DMS53 (cell line): ENCODE results near the gene COLEC11.

ENCODE experiments used
- DNase-seq: peaks from one replicate; lab custom pipeline; 2025; lab: John Stamatoyannopoulos, UW

The COLEC11 gene

GRCh38 chr2:3585261-3586109 lies 9.4 kb upstream of the COLEC11 start:
- no peak for DNase-seq

- DNase-seq, result no peak
Measured at GRCh38 chr2:3586220-3586619, 8.7 kb upstream of the COLEC11 start.

- DNase-seq, result no peak
Measured at GRCh38 chr2:3587021-3587420, 7.9 kb upstream of the COLEC11 start.

GRCh38 chr2:3587432-3587831 lies 7.5 kb upstream of the COLEC11 start:
- DNase-seq, result no peak

- no peak for DNase-seq
Measured at GRCh38 chr2:3588084-3588483, 6.8 kb upstream of the COLEC11 start.

- no peak for DNase-seq
Measured at GRCh38 chr2:3589086-3589485, 5.8 kb upstream of the COLEC11 start.

GRCh38 chr2:3595404-3595803 lies 492 bp downstream of the COLEC11 start:
- DNase-seq, result no peak

- DNase-seq, result no peak
Measured at GRCh38 chr2:3595985-3596384, 1.1 kb downstream of the COLEC11 start.

- DNase-seq, result no peak
Measured at GRCh38 chr2:3596901-3597417, 2.0 kb downstream of the COLEC11 start.

GRCh38 chr2:3597567-3597966 lies 2.7 kb downstream of the COLEC11 start:
- DNase-seq, result no peak

GRCh38 chr2:3598197-3598910 lies 3.4 kb downstream of the COLEC11 start:
- peak; percentile 33 for DNase-seq

GRCh38 chr2:3598912-3599854 lies 4.3 kb downstream of the COLEC11 start:
- no peak for DNase-seq

GRCh38 chr2:3600256-3600855 lies 5.4 kb downstream of the COLEC11 start:
- no peak for DNase-seq

GRCh38 chr2:3601561-3602271 lies 6.8 kb downstream of the COLEC11 start:
- DNase-seq, result no peak

GRCh38 chr2:3602553-3603339 lies 7.8 kb downstream of the COLEC11 start:
- DNase-seq, result no peak

- no peak for DNase-seq
Measured at GRCh38 chr2:3603536-3604206, 8.8 kb downstream of the COLEC11 start.

GRCh38 chr2:3604207-3604877 lies 9.4 kb downstream of the COLEC11 start:
- DNase-seq, result no peak

GRCh38 chr2:3604991-3605961 lies 10.4 kb downstream of the COLEC11 start:
- peak; percentile 96 for DNase-seq
